Lower lobe of right lung (tissue), 2 donors: ENCODE results near the gene CHEK2. TPM values are rescaled to one million over a fixed set of nuclear protein-coding genes. Genes with fewer than 3 reads are reported as not detected.
A peak's percentile ranks its signal among the peaks of the same experiment; 100 is the strongest.

Source experiments
- ATAC-seq, 2 donors: fragments of 200-7000 bp; cut with Tn5 transposase; one replicate each; pipeline ENCODE4 v1.9.1; 2020 to 2022; ENCODE audit warnings: mild to moderate bottlenecking in 2 of 2, moderate library complexity in 2 of 2
- DNase-seq: peaks from one replicate; pipeline ENCODE4 v3.0.0-alpha.2; 2020
- H3K27ac ChIP-seq: fragments of 200-600 bp; one replicate; pipeline ENCODE4 v1.8.0; 2022
- H3K27me3 ChIP-seq: fragments of 200-600 bp; one replicate; pipeline ENCODE4 v1.8.0; 2022; ENCODE audit warnings: low read depth
- H3K36me3 ChIP-seq: fragments of 200-600 bp; one replicate; pipeline ENCODE4 v1.8.0; 2022; ENCODE audit warnings: mild to moderate bottlenecking
- H3K4me1 ChIP-seq: fragments of 200-600 bp; one replicate; pipeline ENCODE4 v1.8.0; 2022
- H3K4me3 ChIP-seq: fragments of 200-600 bp; one replicate; pipeline ENCODE4 v1.8.0; 2022; ENCODE audit warnings: mild to moderate bottlenecking
- H3K9me3 ChIP-seq: fragments of 200-600 bp; one replicate; pipeline ENCODE4 v1.8.0; 2022
- CTCF ChIP-seq: fragments of 200-600 bp; IDR thresholded peaks from one replicate; pipeline ENCODE4 v1.8.0; 2022; ENCODE audit warnings: antibody characterized with exemption, mild to moderate bottlenecking
- intact Hi-C: fragments of 100-400 bp; cut with DNase I; formaldehyde crosslinking; loops from one replicate; pipeline ENCODE4 v1.11.0; 2022
- total RNA-seq: library from RNA; stranded (reverse); fragmentation: NEBNext Ultra II Directional; extraction: Animal tissue kit (Norgen Biotek cat#: 25700); gene quantifications from one replicate; pipeline ENCODE4 v1.2.1, GENCODE V29; 2021
- donor health status: DM: no; HTN: yes; CAD: no; lungs with severe emphysema.

CHEK2 gene
- total RNA-seq, 1 donor from 2014 or later, result 10.0 TPM

GRCh38 chr22:28736301-28737155 is 5.1 kb downstream of the CHEK2 start:
- DNase-seq (no peak), ATAC-seq (no peak)
- H3K36me3 ChIP-seq, result peaks cover 4% of the 10 kb centered on the region
- intact Hi-C loops, result no loop called here
- H3K27ac ChIP-seq, result no peak overlapping the region
- no peaks in the 10 kb centered on the region for H3K9me3 ChIP-seq
- no peaks in the 10 kb centered on the region for H3K27me3 ChIP-seq
- H3K4me3 ChIP-seq, result no peak overlapping the region
- H3K4me1 ChIP-seq, result peaks cover 6% of the 10 kb centered on the region
- TF ChIP-seq CTCF, result no peak

- ATAC-seq (peak; percentile 68 to 71), DNase-seq (no peak)
- Histone ChIP-seq H3K27ac (no peak overlapping the region), H3K36me3 (peaks cover 4% of the 10 kb centered on the region), H3K27me3 (no peaks in the 10 kb centered on the region), H3K4me3 (no peak overlapping the region), H3K9me3 (no peaks in the 10 kb centered on the region), H3K4me1 (no peaks in the 10 kb centered on the region)
- intact Hi-C loops, result no loop called here
- TF ChIP-seq CTCF, result no peak
These were observed 7.2 kb downstream of the CHEK2 start for GRCh38 chr22:28734393-28734792.

- TF ChIP-seq CTCF, result no peak
- Histone ChIP-seq H3K27me3 (no peaks in the 10 kb centered on the region), H3K27ac (no peak overlapping the region), H3K9me3 (no peaks in the 10 kb centered on the region), H3K4me1 (no peaks in the 10 kb centered on the region), H3K4me3 (no peak overlapping the region), H3K36me3 (peaks cover 4% of the 10 kb centered on the region)
- intact Hi-C loops, result no loop called here
- no peak for ATAC-seq
- no peak for DNase-seq
These were observed 11.4 kb downstream of the CHEK2 start for GRCh38 chr22:28730179-28730578.

- Histone ChIP-seq H3K27me3 (no peaks in the 10 kb centered on the region), H3K36me3 (peaks cover 11% of the 10 kb centered on the region), H3K4me3 (no peak overlapping the region), H3K4me1 (no peaks in the 10 kb centered on the region), H3K9me3 (no peaks in the 10 kb centered on the region), H3K27ac (no peak overlapping the region)
- DNase-seq (no peak), ATAC-seq (no peak)
- no peak for TF ChIP-seq CTCF
- intact Hi-C loops, result no loop called here
These were observed 12.9 kb downstream of the CHEK2 start for GRCh38 chr22:28728621-28729313.

GRCh38 chr22:28728002-28728401 is 13.6 kb downstream of the CHEK2 start:
- H3K9me3 ChIP-seq, result no peaks in the 10 kb centered on the region

More at GRCh38 chr22:28728002-28728401, 13.6 kb downstream of the CHEK2 start:
- no peak for TF ChIP-seq CTCF
- peaks cover 13% of the 10 kb centered on the region for H3K36me3 ChIP-seq
- no peak for DNase-seq
- H3K4me3 ChIP-seq, result no peak overlapping the region
- H3K27ac ChIP-seq, result no peak overlapping the region
- intact Hi-C loops, result no loop called here
- H3K27me3 ChIP-seq, result no peaks in the 10 kb centered on the region
- no peak for ATAC-seq
- H3K4me1 ChIP-seq, result no peaks in the 10 kb centered on the region
